PFSK-1 (cell line): ENCODE results near the gene PTPRN2.

ENCODE experiments used
- FOXP2 ChIP-seq: optimal IDR thresholded peaks from 2 replicates; pipeline ENCODE3; 2011; ENCODE audit warnings: borderline replicate concordance, control low read depth, inconsistent platforms; ENCODE audit not compliant: insufficient read depth; ENCODE audit errors: extremely low read length, extremely low read depth
- POLR2AphosphoS5 ChIP-seq: IDR thresholded peaks from 2 replicates; pipeline ENCODE4 v1.6.1; 2012; ENCODE audit warnings: low read depth, mild to moderate bottlenecking, control low read depth, low read length, moderate library complexity
- REST ChIP-seq, 2 experiments: IDR thresholded peaks; 2 replicates each; pipeline versions ENCODE4 v1.6.1 to v1.8.0; 2011 to 2012; ENCODE audit warnings: low read depth in 2 of 2, low read length in 2 of 2, control low read depth in 1 of 2, inconsistent platforms in 1 of 2, mild to moderate bottlenecking in 1 of 2, moderate library complexity in 1 of 2; ENCODE audit not compliant: insufficient read depth in 1 of 2
- SIN3A ChIP-seq: IDR thresholded peaks from 2 replicates; pipeline ENCODE4 v1.6.1; 2012; ENCODE audit warnings: mild to moderate bottlenecking, low read length, moderate library complexity, borderline replicate concordance; ENCODE audit not compliant: insufficient read depth
- TAF1 ChIP-seq: IDR thresholded peaks from 2 replicates; pipeline ENCODE4 v1.6.1; 2012; ENCODE audit warnings: low read length, control low read depth, borderline replicate concordance; ENCODE audit not compliant: insufficient read depth

Gene PTPRN2

GRCh38 chr7:157926107-157926506 lies 661.5 kb downstream of the PTPRN2 start:
- no peak for TF ChIP-seq REST (IDR thresholded peaks at IDR 0.05; ENCODE audit: insufficient read depth in 1 of 2, low read depth in 2 of 2, low read length in 2 of 2)
- no peak for TF ChIP-seq SIN3A
- TF ChIP-seq FOXP2, result no peak
- no peak for TF ChIP-seq TAF1

DNA sequence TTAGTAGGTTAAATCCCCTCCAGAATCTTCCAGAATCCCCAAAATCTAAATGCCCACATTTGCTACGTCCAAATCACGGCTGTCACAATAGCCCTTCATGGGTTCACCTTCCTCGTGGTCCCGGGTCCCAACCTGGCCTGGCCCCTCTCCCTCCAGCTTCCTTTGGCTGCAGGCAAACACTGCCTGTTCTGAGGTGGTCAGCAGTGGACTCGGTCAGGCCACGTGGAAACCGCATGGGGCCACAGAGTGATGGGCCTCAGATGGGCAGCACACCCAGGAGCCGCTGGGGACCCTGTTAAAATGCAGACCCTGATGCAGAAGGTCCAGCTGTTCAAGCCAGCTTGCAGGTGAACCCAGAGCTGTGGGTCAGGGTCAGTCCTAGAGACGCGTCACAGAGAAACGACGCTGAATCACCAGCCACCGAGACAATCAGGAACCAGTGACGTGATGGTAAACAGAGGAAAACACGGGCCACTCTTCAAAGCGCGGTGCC lies 662.2 kb downstream of the PTPRN2 start:
- no peak for TF ChIP-seq SIN3A

DNA sequence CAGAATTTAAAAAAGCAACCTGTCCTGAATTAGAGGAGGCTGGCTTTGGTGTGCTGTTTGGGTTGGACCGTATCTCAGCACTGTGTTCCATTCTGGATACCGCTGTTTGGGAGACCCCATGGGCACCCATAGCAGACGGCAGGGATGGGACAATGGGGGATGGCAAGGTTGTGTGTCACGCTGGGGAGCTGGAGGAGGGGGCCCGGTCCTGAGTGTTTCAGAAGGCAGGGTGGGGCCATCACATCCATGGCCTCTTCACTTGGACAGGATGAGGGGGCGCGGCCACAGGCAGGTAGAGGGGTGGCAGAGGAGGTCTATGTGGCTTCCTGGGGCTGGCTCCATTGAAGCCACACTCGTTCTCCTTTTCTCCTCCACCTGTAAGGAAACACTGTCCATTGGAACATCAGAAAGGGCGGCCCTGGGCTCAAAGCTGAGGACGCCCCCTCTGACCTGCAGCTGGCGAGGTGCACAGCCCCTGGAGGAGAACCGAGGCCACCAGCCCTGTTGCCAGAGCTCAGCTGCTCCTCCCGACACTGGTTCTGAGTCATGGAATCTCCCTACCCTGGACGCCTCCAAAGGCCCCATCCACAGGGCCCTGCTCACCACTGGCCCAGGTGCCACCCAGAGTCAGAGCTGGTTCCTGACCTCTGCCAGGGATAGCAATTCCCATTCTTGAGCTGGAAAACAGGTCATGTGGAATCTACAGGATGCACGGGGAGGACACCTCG lies 663.6 kb downstream of the PTPRN2 start:
- TF ChIP-seq TAF1 (no peak), SIN3A (no peak), REST (IDR thresholded peaks at IDR 0.05; ENCODE audit: insufficient read depth in 1 of 2, low read depth in 2 of 2, low read length in 2 of 2) (no peak), POLR2AphosphoS5 (no peak), FOXP2 (no peak)

DNA sequence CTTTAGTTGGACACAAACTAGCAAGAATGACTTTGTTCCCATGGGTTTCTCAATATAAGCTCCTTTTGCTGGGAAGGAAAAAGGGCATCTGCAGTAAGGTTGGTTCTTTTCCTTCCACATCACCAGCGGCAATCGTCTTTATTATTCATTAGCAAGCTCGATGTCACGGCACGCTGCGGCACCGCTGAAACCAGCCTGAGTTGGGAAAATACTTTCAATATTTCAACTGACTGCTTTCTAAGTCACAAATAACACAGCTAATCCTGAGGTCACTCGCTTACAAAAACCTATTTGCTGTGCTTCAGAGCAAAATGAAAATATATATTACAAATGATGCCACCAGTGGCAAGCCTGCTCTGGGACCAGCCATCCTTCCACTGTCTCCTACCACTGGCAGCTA lies 665.0 kb downstream of the PTPRN2 start:
- TF ChIP-seq FOXP2, result no peak
- no peak for TF ChIP-seq TAF1

DNA sequence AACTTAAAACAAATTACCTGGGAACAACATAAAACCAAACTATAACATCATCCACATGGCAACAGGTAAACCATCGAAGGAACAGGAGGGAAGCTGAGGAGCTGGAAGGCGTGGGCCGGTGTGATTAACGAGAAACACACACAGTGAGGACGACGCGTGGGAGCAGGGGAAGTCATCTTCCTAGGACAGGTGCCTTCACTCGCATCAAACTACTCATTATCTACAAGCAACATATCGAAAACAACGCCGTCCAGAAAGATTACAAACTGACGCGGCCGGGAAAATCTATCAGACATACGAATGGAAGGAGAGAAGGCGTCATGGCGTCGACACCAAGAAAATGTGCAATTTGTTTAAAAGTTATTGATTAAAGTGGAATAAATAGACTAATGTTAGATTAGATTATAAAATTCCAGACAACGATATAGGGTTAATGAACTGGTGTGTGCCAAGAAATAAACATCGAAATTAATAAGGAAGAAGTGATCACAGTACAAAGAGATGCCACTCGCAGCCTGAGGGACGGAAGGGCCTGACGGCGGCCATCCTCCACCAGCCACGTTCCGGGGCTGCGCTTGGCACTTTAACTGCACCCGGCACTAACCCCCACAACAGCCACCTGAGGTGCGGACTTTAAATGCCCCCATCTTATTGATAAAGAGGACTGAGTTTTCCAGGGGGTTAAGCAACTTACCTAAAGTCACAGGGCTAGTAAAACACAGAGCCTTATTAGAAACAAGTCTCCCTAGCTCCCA lies 669.1 kb downstream of the PTPRN2 start:
- TF ChIP-seq TAF1, result no peak
- no peak for TF ChIP-seq SIN3A
- TF ChIP-seq POLR2AphosphoS5, result no peak
- TF ChIP-seq FOXP2, result no peak
- TF ChIP-seq REST (IDR thresholded peaks at IDR 0.05; ENCODE audit: insufficient read depth in 1 of 2, low read depth in 2 of 2, low read length in 2 of 2), result no peak

GRCh38 chr7:157916946-157917640 lies 670.5 kb downstream of the PTPRN2 start:
- TF ChIP-seq REST (IDR thresholded peaks at IDR 0.05; ENCODE audit: insufficient read depth in 1 of 2, low read depth in 2 of 2, low read length in 2 of 2), result no peak
- TF ChIP-seq FOXP2, result no peak
- TF ChIP-seq POLR2AphosphoS5, result no peak
- TF ChIP-seq TAF1, result no peak
- TF ChIP-seq SIN3A, result no peak
